ENCODE data around the gene PREX1. TPM values are rescaled to one million over a fixed set of nuclear protein-coding genes. Genes with fewer than 3 reads are reported as not detected.

Gene PREX1
- total RNA-seq, 1 donor from 2014 or later: 78.2 TPM

DNA sequence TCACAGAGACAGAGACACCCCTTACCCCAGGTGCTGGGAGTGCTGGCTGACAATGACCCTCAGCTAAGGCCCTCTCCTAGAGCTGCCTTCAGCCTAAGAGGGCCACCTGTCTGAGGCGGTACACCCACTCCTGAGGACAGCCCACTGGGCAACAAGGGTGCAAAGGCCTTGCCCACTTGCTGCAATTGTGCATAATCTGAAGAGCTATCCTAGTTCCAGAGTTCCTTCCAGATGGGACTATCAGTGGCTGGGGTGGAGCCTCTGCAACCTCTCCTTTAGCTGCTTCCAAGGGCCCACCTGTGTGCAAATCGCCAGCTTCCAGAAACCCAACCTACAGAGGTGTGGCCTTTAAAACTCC, 87.5 kb downstream of the PREX1 start:
- Histone ChIP-seq H3K4me3 (no peak overlapping the region), H3K4me1 (peaks cover 38% of the 10 kb centered on the region), H3K27ac (peak overlapping the region; percentile 25), H3K27me3 (ENCODE audit: low read depth) (no peaks in the 10 kb centered on the region), H3K9me3 (no peaks in the 10 kb centered on the region), H3K36me3 (peaks cover 37% of the 10 kb centered on the region)
- TF ChIP-seq, protein P1, sequence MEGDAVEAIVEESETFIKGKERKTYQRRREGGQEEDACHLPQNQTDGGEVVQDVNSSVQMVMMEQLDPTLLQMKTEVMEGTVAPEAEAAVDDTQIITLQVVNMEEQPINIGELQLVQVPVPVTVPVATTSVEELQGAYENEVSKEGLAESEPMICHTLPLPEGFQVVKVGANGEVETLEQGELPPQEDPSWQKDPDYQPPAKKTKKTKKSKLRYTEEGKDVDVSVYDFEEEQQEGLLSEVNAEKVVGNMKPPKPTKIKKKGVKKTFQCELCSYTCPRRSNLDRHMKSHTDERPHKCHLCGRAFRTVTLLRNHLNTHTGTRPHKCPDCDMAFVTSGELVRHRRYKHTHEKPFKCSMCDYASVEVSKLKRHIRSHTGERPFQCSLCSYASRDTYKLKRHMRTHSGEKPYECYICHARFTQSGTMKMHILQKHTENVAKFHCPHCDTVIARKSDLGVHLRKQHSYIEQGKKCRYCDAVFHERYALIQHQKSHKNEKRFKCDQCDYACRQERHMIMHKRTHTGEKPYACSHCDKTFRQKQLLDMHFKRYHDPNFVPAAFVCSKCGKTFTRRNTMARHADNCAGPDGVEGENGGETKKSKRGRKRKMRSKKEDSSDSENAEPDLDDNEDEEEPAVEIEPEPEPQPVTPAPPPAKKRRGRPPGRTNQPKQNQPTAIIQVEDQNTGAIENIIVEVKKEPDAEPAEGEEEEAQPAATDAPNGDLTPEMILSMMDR (IDR thresholded peaks at IDR 0.05): no peak
- ATAC-seq: no peak
- intact Hi-C loops (cut with DNase I): no loop called here
- DNase-seq: no peak

DNA sequence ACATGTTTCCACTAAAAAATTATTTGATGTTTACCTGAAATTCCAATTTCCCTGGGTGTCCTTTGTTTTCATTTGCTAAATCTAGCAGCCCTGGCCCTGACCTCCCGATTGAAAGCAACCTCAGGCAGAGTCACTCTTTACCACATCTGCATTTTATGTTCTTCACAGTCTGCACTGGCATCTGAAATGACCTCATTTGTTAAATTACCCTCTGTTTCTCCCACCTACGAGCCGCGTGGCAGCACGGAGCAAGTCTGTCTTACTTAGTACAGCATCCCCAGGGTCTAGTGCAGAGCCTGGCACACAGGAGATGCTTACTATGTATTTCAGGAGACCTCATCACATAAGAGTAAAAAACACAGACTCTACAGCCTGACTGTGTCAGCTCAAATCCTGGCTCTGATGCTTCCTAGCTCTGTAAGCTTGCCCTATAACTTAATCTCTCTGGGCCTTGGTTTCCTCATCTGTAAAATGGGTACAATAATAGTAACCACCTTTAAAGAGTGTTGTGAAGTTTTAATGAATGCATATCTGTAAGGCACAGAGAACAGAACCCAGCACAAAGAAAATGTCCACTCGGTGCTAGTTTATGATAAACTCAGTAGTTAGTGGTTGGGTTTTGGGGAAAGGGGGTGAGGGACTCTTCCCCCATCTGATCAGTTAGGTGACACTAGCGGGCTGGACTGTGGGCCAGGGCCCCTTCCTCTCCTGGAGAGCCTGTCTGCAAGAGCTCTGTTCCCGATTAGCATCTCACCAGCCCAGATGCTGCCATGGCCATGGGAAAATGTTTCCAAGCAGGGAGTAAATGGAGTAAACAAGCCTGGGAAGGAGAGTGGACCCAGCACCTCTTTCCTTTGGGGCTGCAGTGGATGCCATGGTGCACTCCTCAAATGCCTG, 88.2 kb downstream of the PREX1 start:
- Histone ChIP-seq H3K27ac (peak overlapping the region; percentile 68), H3K4me3 (no peak overlapping the region), H3K9me3 (no peaks in the 10 kb centered on the region), H3K27me3 (ENCODE audit: low read depth) (no peaks in the 10 kb centered on the region), H3K36me3 (peaks cover 35% of the 10 kb centered on the region), H3K4me1 (peaks cover 42% of the 10 kb centered on the region)
- TF ChIP-seq, protein P1 (IDR thresholded peaks at IDR 0.05): no peak
- intact Hi-C loops (cut with DNase I): no loop called here
- ATAC-seq (no peak), DNase-seq (no peak)

DNA sequence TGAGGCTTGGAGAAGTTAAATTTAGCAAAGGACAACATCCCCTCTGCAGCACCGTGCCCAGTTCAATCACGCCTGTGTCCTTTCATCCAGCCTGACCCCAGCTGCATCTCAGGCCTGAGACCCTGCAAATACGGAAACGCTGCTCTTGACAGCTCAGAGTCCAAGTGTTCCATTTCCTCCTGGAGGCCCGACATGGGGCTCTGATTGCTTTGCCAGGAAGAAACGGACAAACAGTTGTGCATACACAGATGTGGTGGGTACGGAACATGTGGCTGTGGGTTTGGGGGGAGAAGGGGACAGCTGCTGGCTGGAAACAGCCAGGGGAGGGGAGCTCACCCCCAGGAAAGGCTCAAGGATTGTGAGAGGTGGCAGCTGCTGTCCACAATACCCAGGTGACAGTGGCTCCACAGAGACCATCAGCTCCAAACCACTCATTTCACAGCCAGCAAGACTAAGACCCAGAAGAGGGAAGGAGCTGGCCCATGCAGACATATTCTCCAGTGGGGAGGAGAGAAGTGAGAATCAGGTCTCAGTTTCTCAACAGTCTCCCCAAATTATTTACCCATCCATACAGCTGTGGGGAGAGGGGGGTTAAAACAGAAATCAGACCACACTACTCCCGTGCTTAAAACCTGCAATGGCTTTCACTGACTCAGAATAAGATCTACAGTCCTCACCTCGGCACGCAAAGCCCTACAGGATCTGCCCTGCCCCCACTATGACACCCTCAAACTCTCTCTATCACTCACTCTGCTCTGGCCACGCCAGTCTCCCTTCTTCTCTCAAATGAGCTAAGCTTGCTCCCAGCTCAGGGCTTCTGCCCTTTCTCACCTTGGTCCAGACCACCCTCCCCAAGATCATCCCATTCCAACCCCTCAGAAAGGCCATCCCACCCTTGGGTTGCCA, 89.1 kb downstream of the PREX1 start:
- DNase-seq: no peak
- peaks cover 52% of the 10 kb centered on the region for H3K4me1 ChIP-seq
- H3K4me3 ChIP-seq: no peak overlapping the region
- H3K9me3 ChIP-seq: no peaks in the 10 kb centered on the region
- peak overlapping the region; percentile 68 for H3K27ac ChIP-seq
- peaks cover 37% of the 10 kb centered on the region for H3K36me3 ChIP-seq
- TF ChIP-seq, protein P1 (IDR thresholded peaks at IDR 0.05): no peak
- H3K27me3 ChIP-seq (ENCODE audit: low read depth): no peaks in the 10 kb centered on the region
- ATAC-seq: no peak
- intact Hi-C loops (cut with DNase I): no loop called here

DNA sequence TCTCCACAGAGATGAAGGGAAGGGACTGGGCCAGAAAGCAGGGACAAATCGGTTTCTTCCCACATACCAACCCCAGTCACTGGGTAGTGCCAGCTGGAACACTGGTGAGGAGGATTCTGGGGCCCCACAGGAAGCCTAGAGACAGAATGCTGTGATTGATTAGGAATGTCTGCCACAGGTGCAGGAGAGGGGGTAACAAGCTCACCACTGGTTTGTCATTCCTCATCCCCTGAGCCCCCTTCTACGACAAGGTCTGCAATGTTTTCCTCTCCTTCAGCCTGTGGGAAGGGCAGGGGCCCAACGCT, 89.8 kb downstream of the PREX1 start:
- peaks cover 32% of the 10 kb centered on the region for H3K36me3 ChIP-seq
- peak overlapping the region; percentile 68 for H3K27ac ChIP-seq
- TF ChIP-seq, protein P1 (IDR thresholded peaks at IDR 0.05): no peak
- no peak overlapping the region for H3K4me3 ChIP-seq
- no peak for DNase-seq
- H3K9me3 ChIP-seq: no peaks in the 10 kb centered on the region
- no peaks in the 10 kb centered on the region for H3K27me3 ChIP-seq (ENCODE audit: low read depth)
- H3K4me1 ChIP-seq: peaks cover 58% of the 10 kb centered on the region
- intact Hi-C loops (cut with DNase I): no loop called here
- no peak for ATAC-seq

- peak overlapping the region; percentile 68 for H3K27ac ChIP-seq
- no peaks in the 10 kb centered on the region for H3K9me3 ChIP-seq
- intact Hi-C loops (cut with DNase I): no loop called here
- TF ChIP-seq, protein P1 (IDR thresholded peaks at IDR 0.05): no peak
- no peaks in the 10 kb centered on the region for H3K27me3 ChIP-seq (ENCODE audit: low read depth)
- no peak for DNase-seq
- H3K4me1 ChIP-seq: peaks cover 63% of the 10 kb centered on the region
- H3K4me3 ChIP-seq: no peak overlapping the region
- peaks cover 27% of the 10 kb centered on the region for H3K36me3 ChIP-seq
- no peak for ATAC-seq
Observed at GRCh38 chr20:48737434-48738093, 90.2 kb downstream of the PREX1 start.

All from lower lobe of right lung (tissue), 2 donors.